NT2/D1 (cell line): ENCODE results near the gene SULT6B1.

Experiments used
- SUZ12 ChIP-seq: IDR thresholded peaks from 2 replicates; pipeline ENCODE4 v1.6.1; 2011; ENCODE audit not compliant: insufficient read length, insufficient read depth; ENCODE audit errors: extremely low read depth
- YY1 ChIP-seq: IDR thresholded peaks from 2 replicates; pipeline ENCODE4 v1.6.1; 2011; ENCODE audit not compliant: insufficient read length, insufficient read depth

GRCh38 chr2:37153224-37153623 is 35.2 kb downstream of the SULT6B1 start:
- TF ChIP-seq SUZ12 (no peak), YY1 (no peak)
